Activated CD8-positive, alpha-beta memory T cell treated with anti-CD3 and anti-CD28 coated beads for 1 hour (primary cell): Measurements from ENCODE around the gene ODAD3.
"Not testable (repeated sequence)": the region's sequence is repeated elsewhere in the genome, so short reads cannot be mapped to it uniquely, and the experiment has no call there.

Experiments used
- DNase-seq, 2 donors: peaks; one replicate each; pipeline ENCODE4 v3.0.0-alpha.2; 2020; ENCODE audit warnings: low read depth in 1 of 2; ENCODE audit errors: extremely low read depth in 1 of 2

Gene ODAD3

GRCh38 chr19:11435057-11435832 lies at the start of gene ODAD3, which contains the start of gene PRKCSH:
ODAD3 (minus strand) TSS chr19:11435121; CDS start chr19:11435016, 105 bp downstream.
PRKCSH (plus strand) TSS chr19:11435635; CDS start chr19:11436118, 483 bp downstream.
- peak; percentile 94 to 95 for DNase-seq

GRCh38 chr19:11483366-11484111 lies 48.6 kb upstream of the ODAD3 start:
- no peak for DNase-seq

- peak; percentile 25 to 83 for DNase-seq
These were observed 47.6 kb upstream of the ODAD3 start for GRCh38 chr19:11482384-11483050.

- DNase-seq, result peak; percentile 22 to 27
These were observed 46.8 kb upstream of the ODAD3 start for GRCh38 chr19:11481534-11482383.

GRCh38 chr19:11480715-11481533 lies 46.0 kb upstream of the ODAD3 start, which contains the start of gene ELAVL3:
ELAVL3 (minus strand) TSS chr19:11481046; CDS start chr19:11480608, 438 bp downstream.
- no peak for DNase-seq

- no peak for DNase-seq
These were observed 45.2 kb upstream of the ODAD3 start for GRCh38 chr19:11479898-11480714.

GRCh38 chr19:11479090-11479897 lies 44.4 kb upstream of the ODAD3 start:
- no peak for DNase-seq

GRCh38 chr19:11478167-11479089 lies 43.5 kb upstream of the ODAD3 start:
- no peak for DNase-seq

- no peak for DNase-seq
These were observed 40.9 kb upstream of the ODAD3 start for GRCh38 chr19:11475861-11476260.

- DNase-seq, result not testable (repeated sequence)
These were observed 40.4 kb upstream of the ODAD3 start for GRCh38 chr19:11475343-11475742.

GRCh38 chr19:11473725-11474124 lies 38.8 kb upstream of the ODAD3 start:
- no peak for DNase-seq

GRCh38 chr19:11468266-11468845 lies 33.4 kb upstream of the ODAD3 start:
- not testable (repeated sequence) for DNase-seq

- DNase-seq, result no peak
These were observed 30.7 kb upstream of the ODAD3 start for GRCh38 chr19:11465600-11465999.

GRCh38 chr19:11464333-11465265 lies 29.7 kb upstream of the ODAD3 start:
- no peak for DNase-seq

GRCh38 chr19:11463391-11463790 lies 28.5 kb upstream of the ODAD3 start:
- DNase-seq, result no peak
